Karpas-422 (cell line): ENCODE measurements around the gene NFIA. TPM values are rescaled to one million over a fixed set of nuclear protein-coding genes. Genes with fewer than 3 reads are reported as not detected.
A peak's percentile ranks its signal among the peaks of the same experiment; 100 is the strongest.

ENCODE experiments used
- DNase-seq: peaks from one replicate; pipeline ENCODE4 v3.0.0-alpha.2; 2015
- H2AFZ ChIP-seq: fragments of 200-600 bp; sonication (generic); 2 replicates; pipeline ENCODE4 v1.6.1; 2014; ENCODE audit warnings: antibody characterized with exemption, low read length, mixed read lengths
- H3K27ac ChIP-seq: fragments of 200-600 bp; sonication (generic); 2 replicates; pipeline ENCODE4 v1.5.1; 2014; ENCODE audit warnings: mild to moderate bottlenecking, low read length, moderate library complexity
- H3K27me3 ChIP-seq: fragments of 200-600 bp; sonication (generic); 2 replicates; pipeline ENCODE4 v1.6.1; 2014; ENCODE audit warnings: low read length, mixed read lengths
- H3K36me3 ChIP-seq: fragments of 200-600 bp; sonication (generic); 2 replicates; pipeline ENCODE4 v1.6.1; 2014; ENCODE audit warnings: low read length, mixed read lengths; ENCODE audit not compliant: insufficient read depth
- H3K4me1 ChIP-seq: fragments of 200-600 bp; sonication (generic); 2 replicates; pipeline ENCODE4 v1.6.1; 2014; ENCODE audit warnings: mild to moderate bottlenecking, low read length, mixed read lengths
- H3K4me2 ChIP-seq: fragments of 200-600 bp; sonication (generic); 2 replicates; pipeline ENCODE4 v1.6.1; 2014; ENCODE audit warnings: low read length, low read depth, mild to moderate bottlenecking; ENCODE audit not compliant: poor library complexity, severe bottlenecking
- H3K4me3 ChIP-seq: fragments of 200-600 bp; sonication (generic); 2 replicates; pipeline ENCODE4 v1.5.1; 2014; ENCODE audit warnings: mild to moderate bottlenecking, antibody characterized with exemption, low read length, mixed read lengths
- H3K79me2 ChIP-seq: fragments of 200-600 bp; sonication (generic); 2 replicates; pipeline ENCODE4 v1.6.1; 2014; ENCODE audit warnings: mild to moderate bottlenecking, low read length, mixed read lengths
- H3K9ac ChIP-seq: fragments of 200-600 bp; sonication (generic); 2 replicates; pipeline ENCODE4 v1.6.0; 2014; ENCODE audit warnings: low read length
- H3K9me2 ChIP-seq: fragments of 200-600 bp; sonication (generic), shearing (Covaris generic); replicated peaks from 2 replicates; pipeline ENCODE4 v1.6.0; 2014; ENCODE audit warnings: mild to moderate bottlenecking, low read length, moderate library complexity; ENCODE audit not compliant: insufficient read depth
- H3K9me3 ChIP-seq: fragments of 300-700, 200-600 bp; sonication (generic); 2 replicates; pipeline ENCODE4 v1.6.1; 2014; ENCODE audit warnings: low read length, mixed read lengths
- H4K20me1 ChIP-seq: fragments of 200-600 bp; sonication (generic); 2 replicates; pipeline ENCODE4 v1.6.1; 2014; ENCODE audit warnings: mild to moderate bottlenecking, antibody characterized with exemption, low read length, low read depth; ENCODE audit not compliant: insufficient read depth
- total RNA-seq: library from RNA; depleted of rRNA; stranded (reverse); fragments of >200 nt; shearing (Covaris generic); gene quantifications from 2 replicates; pipeline ENCODE4 v1.2.3, GENCODE V29; 2014; ENCODE audit warnings: low replicate concordance

Gene NFIA
- total RNA-seq, 1 experiment from 2014 or later = 38.3 TPM

DNA sequence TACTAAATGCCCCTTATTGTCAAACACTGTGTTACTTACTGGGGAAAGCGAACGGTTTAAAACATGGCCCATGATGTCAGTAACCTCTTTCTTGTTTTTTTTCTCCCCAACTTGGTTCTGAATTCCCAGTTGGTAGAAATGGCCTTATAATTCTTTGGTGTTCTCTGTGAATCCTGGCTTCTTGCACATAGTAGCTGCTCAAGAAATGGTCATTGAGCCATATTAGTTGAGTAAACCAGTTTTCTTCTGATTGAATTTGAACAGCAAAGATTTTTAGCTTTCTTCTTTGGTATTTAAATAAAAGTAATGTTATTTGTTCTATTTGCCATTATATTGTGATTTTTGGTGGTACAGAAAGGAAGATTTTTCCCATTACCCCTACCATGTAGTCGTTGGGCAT, 87.3 kb downstream of the NFIA start:
- H3K9ac ChIP-seq = no peak overlapping the region
- no peak overlapping the region for H2AFZ ChIP-seq
- H3K9me3 ChIP-seq = no peaks in the 10 kb centered on the region
- no peak overlapping the region for H3K4me3 ChIP-seq
- no peak overlapping the region for H3K27ac ChIP-seq
- peaks cover 44% of the 10 kb centered on the region for H3K4me1 ChIP-seq
- H3K27me3 ChIP-seq = no peaks in the 10 kb centered on the region
- peaks cover 7% of the 10 kb centered on the region for H4K20me1 ChIP-seq
- no peak overlapping the region for H3K4me2 ChIP-seq
- H3K9me2 ChIP-seq = no peaks in the 10 kb centered on the region
- no peaks in the 10 kb centered on the region; the same call in 1 of the 2 replicates for H3K36me3 ChIP-seq
- 0 out of 2 replicates have a peak, but pooled peaks cover under 1% of the 10 kb centered on the region for H3K79me2 ChIP-seq
- no peak for DNase-seq

DNA sequence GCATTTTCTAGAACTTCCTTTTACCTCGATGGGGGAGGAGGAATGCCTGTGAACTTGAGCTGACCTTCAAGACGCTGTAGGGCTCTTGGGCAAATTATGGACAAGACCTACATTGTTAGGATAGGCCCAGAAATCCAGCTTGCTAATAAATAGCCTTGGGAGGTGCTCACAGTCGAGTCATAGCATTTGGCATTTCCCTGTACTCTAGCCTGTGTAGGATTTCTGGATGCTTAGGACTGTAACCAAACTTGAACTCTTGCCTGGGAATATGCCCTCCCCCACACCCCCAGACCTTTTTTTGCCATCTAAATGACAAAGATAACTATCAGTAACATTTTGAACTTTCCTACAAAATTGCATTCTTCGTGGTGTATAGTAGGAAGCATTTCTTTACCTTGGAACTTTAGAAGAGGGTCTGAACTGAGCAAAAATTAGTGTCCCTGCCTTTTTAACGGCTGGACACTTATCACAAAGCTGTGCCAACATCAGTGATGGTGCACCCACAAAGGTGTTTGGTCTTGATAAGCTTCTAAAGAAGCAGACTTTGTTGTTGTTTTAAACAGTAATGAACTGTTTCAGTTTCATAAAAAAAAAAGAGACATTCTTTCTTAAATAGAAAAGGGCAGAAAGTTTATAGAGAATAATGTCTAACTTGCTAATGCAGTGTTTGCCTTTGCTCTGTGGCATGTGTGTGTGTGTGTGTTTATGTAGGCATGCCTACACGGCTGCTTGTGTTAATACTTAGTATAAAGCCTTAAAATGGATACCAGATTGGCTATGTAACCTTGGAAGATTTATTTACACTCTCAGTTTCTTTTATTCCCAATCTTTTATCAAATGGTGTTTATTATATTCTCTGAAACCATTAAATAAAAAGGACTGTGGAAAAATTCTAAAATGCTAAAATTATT, 88.2 kb downstream of the NFIA start:
- Histone ChIP-seq H3K4me3 (no peak overlapping the region), H3K27ac (no peak overlapping the region), H3K4me1 (peaks cover 49% of the 10 kb centered on the region), H3K79me2 (0 out of 2 replicates have a peak, but pooled peaks cover 2% of the 10 kb centered on the region), H2AFZ (no peak overlapping the region), H4K20me1 (peaks cover 5% of the 10 kb centered on the region; the same call in 1 of the 2 replicates), H3K36me3 (no peaks in the 10 kb centered on the region; the same call in 1 of the 2 replicates), H3K9me3 (no peaks in the 10 kb centered on the region), H3K27me3 (no peaks in the 10 kb centered on the region), H3K9ac (no peak overlapping the region), H3K9me2 (no peaks in the 10 kb centered on the region), H3K4me2 (no peak overlapping the region)
- no peak for DNase-seq

DNA sequence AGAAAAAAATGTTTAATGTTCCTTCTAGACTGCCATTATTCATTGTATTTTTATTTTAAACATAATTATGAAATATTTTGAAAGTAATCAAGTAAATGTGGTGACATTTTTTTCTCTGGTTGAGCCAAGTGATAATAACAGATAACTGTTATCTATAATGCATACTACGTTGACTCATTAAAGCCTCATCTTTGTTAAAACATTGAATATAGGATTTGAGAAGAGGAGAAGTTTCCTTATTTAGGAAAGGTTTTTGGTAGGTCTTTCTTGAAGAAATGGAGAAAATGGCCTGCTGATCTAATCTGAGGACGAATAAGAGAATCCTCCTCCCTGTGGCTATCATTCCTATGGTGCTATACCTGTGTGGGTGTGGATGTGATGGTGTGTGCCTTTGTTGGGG, 89.0 kb downstream of the NFIA start:
- no peak for DNase-seq
- Histone ChIP-seq H3K9ac (no peak overlapping the region), H3K9me2 (no peaks in the 10 kb centered on the region), H2AFZ (no peak overlapping the region), H3K79me2 (0 out of 2 replicates have a peak, but pooled peaks cover 2% of the 10 kb centered on the region), H3K27me3 (no peaks in the 10 kb centered on the region), H3K27ac (no peak overlapping the region), H3K4me2 (no peak overlapping the region), H4K20me1 (peaks cover 5% of the 10 kb centered on the region; the same call in 1 of the 2 replicates), H3K9me3 (no peaks in the 10 kb centered on the region), H3K36me3 (no peaks in the 10 kb centered on the region; the same call in 1 of the 2 replicates), H3K4me1 (peaks cover 57% of the 10 kb centered on the region), H3K4me3 (no peak overlapping the region)

DNA sequence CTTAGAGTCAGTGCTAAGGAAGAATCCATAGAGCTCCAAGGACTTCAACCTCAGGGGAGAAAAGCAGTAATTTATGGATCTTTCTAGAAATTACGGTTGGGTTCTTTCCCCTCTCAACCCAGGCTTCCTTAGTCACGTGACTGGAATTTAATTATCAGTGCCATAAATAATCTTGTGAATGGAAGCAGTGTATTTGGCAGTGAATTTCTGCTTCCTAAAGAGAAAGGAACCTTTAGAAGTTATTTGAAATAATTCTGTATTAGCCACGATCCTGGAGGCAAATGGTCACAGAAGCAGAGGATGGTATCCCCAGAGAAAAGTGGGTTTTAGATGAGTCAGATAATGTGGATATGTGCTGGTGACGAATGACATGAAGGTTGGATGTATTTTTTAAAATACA, 89.6 kb downstream of the NFIA start:
- Histone ChIP-seq H2AFZ (no peak overlapping the region), H3K4me2 (peak overlapping the region; percentile 10), H3K27me3 (no peaks in the 10 kb centered on the region), H3K4me1 (peaks cover 57% of the 10 kb centered on the region), H3K27ac (no peak overlapping the region), H3K9me3 (no peaks in the 10 kb centered on the region), H3K9me2 (no peaks in the 10 kb centered on the region), H4K20me1 (peaks cover 5% of the 10 kb centered on the region; the same call in 1 of the 2 replicates), H3K79me2 (0 out of 2 replicates have a peak, but pooled peaks cover 2% of the 10 kb centered on the region), H3K9ac (no peak overlapping the region), H3K4me3 (no peak overlapping the region), H3K36me3 (no peaks in the 10 kb centered on the region; the same call in 1 of the 2 replicates)
- no peak for DNase-seq

DNA sequence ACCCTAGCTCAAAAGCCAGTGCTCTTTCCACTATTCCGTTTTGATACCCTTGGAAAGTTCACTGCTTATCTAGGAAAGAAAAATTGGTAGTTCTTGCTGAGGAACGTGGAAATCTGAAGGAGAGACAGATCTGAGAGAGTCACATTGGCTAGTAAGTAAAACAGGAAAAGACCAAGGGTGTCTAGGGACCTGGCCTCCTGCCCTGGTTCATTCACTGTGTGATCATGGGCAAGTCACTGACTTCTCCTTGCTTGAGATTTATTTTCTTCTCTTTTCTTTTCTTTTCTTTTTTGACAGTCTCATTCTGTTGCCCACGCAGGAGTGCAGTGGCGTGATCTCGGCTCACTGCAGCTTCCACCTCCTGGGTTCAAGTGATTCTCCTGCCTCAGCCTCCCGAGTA, 90.8 kb downstream of the NFIA start:
- Histone ChIP-seq H2AFZ (no peak overlapping the region), H3K4me2 (no peak overlapping the region), H3K36me3 (no peaks in the 10 kb centered on the region; the same call in 1 of the 2 replicates), H3K4me1 (peaks cover 60% of the 10 kb centered on the region), H3K27me3 (no peaks in the 10 kb centered on the region), H3K9me3 (no peaks in the 10 kb centered on the region), H3K9me2 (no peaks in the 10 kb centered on the region), H3K27ac (no peak overlapping the region), H3K4me3 (no peak overlapping the region), H3K9ac (no peak overlapping the region), H3K79me2 (0 out of 2 replicates have a peak, but pooled peaks cover 2% of the 10 kb centered on the region), H4K20me1 (peaks cover 5% of the 10 kb centered on the region; the same call in 1 of the 2 replicates)
- DNase-seq = no peak

DNA sequence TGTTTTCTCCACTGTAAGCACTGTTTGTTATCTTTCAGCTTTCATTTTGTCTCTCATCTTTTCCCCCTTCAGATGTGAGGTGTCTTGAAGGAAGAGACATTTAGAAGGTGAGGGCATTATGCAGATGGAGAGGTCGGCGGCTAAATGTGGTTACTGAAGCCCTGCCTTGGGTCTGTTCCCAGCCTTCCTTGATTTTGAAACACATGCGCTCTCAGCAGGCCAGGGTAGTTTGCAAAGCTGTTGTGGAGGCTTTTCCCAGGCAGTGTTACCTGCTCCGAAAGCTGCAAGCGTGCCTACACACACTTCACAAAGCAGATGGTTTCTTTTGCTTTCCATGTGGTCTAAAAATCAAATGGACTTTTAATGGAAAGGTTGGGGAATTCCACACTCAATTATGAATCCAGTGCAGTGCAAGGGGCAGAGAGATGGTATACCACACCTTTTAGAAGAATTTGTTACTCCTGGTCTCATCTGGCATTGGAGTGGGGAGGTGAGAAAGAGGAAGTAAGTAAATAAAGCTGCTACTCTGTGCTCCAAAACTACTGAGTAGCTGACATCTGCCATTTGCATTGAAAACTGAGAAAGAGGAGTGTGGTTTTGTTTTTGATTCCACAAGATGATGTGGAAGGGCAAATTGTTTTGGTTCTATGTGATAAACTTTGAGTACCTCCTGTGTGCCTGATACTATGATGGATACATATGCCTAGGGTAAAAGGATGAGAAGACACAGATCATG, 91.9 kb downstream of the NFIA start:
- 0 out of 2 replicates have a peak, but pooled peaks cover 2% of the 10 kb centered on the region for H3K79me2 ChIP-seq
- H2AFZ ChIP-seq = no peak overlapping the region
- no peak overlapping the region for H3K4me3 ChIP-seq
- no peaks in the 10 kb centered on the region for H3K27me3 ChIP-seq
- H3K9me3 ChIP-seq = no peaks in the 10 kb centered on the region
- H3K27ac ChIP-seq = no peak overlapping the region
- H3K4me1 ChIP-seq = peaks cover 60% of the 10 kb centered on the region
- peak overlapping the region; percentile 23 for H3K4me2 ChIP-seq
- no peaks in the 10 kb centered on the region for H3K9me2 ChIP-seq
- DNase-seq = peak; percentile 60
- peaks cover 15% of the 10 kb centered on the region for H4K20me1 ChIP-seq
- H3K9ac ChIP-seq = no peak overlapping the region
- no peaks in the 10 kb centered on the region; the same call in 1 of the 2 replicates for H3K36me3 ChIP-seq

DNA sequence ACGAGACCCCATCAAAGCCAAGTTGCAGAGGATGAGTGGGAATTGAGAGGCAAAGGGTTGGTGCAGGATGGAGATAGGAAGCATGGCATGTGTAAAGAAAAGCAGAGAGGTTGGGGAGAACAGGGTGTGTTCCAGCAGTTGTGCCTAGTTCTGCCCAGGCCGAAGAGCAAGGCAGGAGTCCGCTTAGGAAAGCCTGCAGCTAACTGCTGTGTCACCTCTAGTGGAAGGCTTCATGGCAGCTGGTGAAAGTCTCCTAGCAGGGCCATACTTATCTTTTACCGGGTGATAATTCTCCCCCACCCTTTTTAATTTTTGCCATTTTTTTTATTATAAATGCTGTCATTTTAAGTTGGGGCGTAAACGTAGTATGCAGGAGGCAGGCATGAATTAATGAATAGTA, 93.6 kb downstream of the NFIA start:
- H3K27ac ChIP-seq = no peak overlapping the region
- DNase-seq = no peak
- peaks cover 12% of the 10 kb centered on the region; the same call in 1 of the 2 replicates for H4K20me1 ChIP-seq
- H3K36me3 ChIP-seq = no peaks in the 10 kb centered on the region; the same call in 1 of the 2 replicates
- no peaks in the 10 kb centered on the region for H3K9me2 ChIP-seq
- H2AFZ ChIP-seq = no peak overlapping the region
- H3K9me3 ChIP-seq = no peaks in the 10 kb centered on the region
- H3K79me2 ChIP-seq = 0 out of 2 replicates have a peak, but pooled peaks cover 2% of the 10 kb centered on the region
- H3K9ac ChIP-seq = no peak overlapping the region
- H3K4me2 ChIP-seq = no peak overlapping the region
- H3K4me1 ChIP-seq = peaks cover 48% of the 10 kb centered on the region
- no peak overlapping the region for H3K4me3 ChIP-seq
- H3K27me3 ChIP-seq = no peaks in the 10 kb centered on the region
